PC-3 (cell line): Measurements from ENCODE around the gene ZNF345.

Experiments used
- CTCF ChIP-seq: fragments of 300-600 bp; sonication (generic); conservative IDR thresholded peaks from 2 replicates; pipeline ENCODE4 v1.5.1; 2017; ENCODE audit warnings: antibody characterized with exemption, low read depth, mild to moderate bottlenecking, low read length
- EZH2 ChIP-seq: fragments of 300-600 bp; sonication (generic); IDR thresholded peaks from one replicate; pipeline ENCODE4 v1.6.1; 2017; ENCODE audit warnings: antibody characterized with exemption, mild to moderate bottlenecking, low read length; ENCODE audit not compliant: unreplicated experiment

- no peak for TF ChIP-seq CTCF
- no peak for TF ChIP-seq EZH2
Observed at GRCh38 chr19:36891768-36892357, 41.2 kb downstream of the ZNF345 start.
